Renal pelvis (tissue), 4 donors: ENCODE measurements around the gene ATAD1. TPM values are rescaled to one million over a fixed set of nuclear protein-coding genes. Genes with fewer than 3 reads are reported as not detected.
"Not testable (repeated sequence)": the region's sequence is repeated elsewhere in the genome, so short reads cannot be mapped to it uniquely, and the experiment has no call there.

Experiments used
- DNase-seq: peaks from one replicate; pipeline ENCODE4 v3.0.0-alpha.2; 2013
- polyA plus RNA-seq, 3 donors: library from polyadenylated mRNA; unstranded; fragments of 120-200 nt; gene quantifications; one replicate each; pipeline ENCODE4 v1.2.1, GENCODE V29; 2013; ENCODE audit not compliant: insufficient read length in 3 of 3

The ATAD1 gene
- polyA plus RNA-seq, 3 donors: 50.4 to 62.1 (median 52.0) TPM

DNA sequence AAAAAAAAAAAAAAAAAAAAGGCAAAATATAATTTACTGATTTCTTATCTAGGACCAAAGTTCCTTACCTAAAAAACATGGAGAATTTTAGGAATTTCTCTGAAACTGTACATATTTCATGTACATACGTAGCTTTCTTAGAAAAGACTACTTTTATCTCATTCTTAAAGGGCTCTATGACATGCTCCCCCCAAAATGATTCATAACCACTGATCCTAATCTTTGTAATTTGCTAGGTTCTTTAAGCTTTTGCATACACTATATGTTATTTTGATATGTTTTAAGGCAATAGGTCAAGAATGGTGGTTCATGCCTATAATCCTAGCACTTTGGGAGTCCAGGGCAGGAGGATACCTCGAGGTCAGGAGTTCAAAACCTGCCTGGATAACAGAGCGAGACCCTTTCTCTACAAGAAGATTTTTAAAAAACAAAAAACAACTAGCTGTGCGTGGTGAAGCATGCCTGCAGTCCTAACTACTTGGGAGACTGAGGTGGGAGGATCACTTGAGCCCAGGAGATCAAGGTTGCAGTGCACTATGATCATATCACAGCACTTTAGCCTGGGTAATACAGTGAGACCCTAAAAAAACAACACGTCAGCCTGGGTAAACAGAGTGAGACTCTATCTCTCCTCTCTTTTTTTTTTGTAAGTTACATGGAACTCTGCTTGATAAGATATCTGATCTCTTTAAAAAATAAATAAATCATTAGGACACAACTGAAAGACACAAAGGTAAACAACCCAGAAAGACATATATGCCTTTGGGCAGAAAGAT is 54.8 kb downstream of the ATAD1 start:
- DNase-seq: no peak

DNA sequence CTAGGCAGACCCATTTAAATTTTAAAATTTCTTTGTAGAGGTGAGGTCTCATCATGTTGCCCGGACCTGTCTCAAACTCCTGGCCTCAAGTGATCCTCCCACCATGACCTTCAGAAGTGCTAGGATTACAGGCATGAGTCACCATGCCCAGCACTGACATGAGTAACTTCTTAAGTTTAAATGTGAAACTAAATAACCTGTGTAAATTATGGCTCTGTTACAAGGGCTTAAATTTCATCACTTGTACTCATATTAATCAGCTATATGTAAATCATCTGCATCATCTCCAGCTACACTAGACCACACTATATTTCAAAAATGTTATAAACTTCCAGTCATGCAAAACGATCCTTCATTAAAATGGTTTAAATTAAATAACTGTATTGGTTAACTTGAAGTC is 56.1 kb downstream of the ATAD1 start:
- no peak for DNase-seq

DNA sequence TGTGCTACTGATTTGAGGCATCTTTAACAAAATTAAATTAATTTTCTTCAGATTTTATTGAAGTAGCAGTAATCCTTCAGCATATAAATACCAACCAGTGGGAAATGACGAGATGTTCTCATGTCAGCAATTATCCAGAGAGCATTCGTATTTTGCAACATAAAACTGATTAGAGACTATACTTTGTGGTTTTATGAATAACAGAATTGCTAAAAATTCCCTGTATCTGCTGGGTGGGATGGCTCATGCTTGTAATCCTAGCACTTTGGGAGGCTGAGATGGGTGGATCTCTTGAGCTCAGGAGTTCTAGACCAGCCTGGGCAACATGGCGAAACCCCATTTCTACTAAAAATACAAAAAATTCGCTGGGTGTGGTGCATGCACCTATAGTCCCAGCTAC is 56.9 kb downstream of the ATAD1 start:
- no peak for DNase-seq

DNA sequence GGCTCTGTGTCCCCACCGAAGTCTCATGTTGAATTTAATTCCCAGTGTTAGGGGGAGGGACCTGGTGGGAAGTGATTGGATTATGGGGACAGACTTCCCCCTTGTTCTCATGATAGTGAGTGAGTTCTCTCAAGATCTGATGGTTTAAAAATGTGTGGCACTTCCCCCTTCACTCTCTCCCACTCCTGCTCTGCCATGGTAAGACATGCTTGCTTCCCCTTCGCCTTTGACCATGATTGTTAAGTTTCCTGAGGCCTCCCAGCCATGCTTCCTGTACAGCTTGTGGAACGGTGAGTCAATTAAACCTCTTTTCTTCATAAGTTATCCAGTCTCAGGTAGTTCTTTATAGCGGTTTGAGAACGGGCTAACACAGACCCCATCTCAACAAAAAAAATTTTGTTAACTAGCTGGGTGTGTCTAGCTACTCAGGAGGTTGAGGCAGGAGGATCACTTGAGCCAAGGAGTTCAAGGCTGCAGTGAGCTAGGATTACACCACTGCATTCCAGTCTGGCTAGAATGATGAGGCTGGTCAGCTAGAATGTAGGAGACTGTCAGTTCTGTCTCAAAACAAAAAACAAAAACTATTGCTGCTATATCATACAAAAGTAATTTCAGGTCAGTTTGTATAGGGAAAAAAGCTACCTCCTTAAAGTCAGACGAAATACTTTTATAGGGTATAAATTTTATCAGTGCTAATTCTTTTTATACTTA is 57.7 kb downstream of the ATAD1 start:
- DNase-seq: no peak

DNA sequence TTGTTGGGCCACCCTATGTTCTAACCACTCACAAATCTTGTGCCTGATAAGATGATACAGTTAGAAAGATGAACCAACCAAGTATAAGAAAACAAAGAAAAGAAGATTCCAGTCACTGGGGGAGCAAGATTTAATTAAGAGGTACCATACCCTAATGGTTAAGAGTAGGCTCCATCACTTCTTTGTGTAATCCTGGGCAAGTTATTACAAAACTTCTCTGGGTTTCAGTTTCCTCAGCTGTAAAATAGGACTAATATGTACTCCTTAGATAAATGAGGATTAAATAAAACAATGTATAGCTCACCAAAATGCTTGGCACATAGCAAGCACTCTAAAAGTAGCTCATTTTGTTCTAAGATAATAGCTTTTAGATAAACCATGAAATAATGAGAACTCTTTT is 58.5 kb downstream of the ATAD1 start:
- no peak for DNase-seq

DNA sequence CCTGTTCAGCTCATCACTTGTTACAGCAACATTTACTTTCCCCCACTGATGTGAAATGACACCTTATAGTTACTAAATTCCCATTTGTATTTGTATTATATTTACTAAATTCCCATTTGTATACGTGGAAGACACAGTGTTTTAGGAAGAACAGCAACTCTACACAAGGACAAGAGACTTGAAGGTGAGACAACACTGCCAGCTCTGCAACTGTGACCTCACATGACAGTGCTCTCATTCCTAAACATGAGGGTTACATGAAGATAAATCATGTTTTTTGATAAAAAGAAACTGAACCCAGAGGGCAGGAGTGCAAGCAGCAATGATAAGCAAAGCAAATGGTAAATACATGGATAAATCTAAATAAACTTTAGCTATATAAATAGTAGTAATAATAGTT is 60.3 kb downstream of the ATAD1 start:
- no peak for DNase-seq

DNA sequence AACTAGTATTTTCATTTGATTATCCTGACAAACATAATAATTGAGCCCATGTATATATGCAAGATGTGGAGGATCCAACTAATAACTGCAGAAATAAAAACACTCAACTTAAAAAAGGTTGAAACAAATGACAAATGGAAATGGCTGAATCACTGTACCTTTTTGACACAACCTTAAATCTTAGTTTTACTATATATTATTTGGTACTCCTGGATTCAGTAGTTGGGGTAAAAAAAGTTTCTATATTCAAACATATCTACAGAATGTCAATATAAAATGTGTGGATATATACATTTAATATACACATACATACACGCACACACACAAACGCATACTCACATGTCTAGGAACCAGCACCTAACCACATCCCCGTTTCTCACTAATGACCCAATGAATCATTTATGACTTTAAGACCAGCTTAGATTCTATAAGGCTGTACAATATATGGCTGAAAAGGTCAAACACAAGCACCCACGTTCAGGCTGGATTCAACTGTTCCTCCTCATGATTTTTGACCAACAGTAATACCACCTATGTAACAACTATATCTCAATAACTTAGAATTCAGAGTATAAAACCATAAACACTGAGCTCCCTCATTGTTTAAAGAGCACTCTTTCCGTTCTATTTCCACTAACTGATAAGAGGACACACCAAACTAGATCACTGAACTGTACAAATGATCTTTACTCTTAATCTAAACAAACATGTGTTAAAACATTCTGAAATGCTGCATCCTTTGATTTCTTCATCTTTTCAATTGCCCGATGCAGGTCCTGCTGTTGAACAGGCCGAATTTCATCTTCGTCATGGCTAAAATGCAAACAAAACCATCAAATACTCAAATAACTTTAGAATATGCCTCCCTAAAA is 63.8 kb downstream of the ATAD1 start:
- no peak for DNase-seq

DNA sequence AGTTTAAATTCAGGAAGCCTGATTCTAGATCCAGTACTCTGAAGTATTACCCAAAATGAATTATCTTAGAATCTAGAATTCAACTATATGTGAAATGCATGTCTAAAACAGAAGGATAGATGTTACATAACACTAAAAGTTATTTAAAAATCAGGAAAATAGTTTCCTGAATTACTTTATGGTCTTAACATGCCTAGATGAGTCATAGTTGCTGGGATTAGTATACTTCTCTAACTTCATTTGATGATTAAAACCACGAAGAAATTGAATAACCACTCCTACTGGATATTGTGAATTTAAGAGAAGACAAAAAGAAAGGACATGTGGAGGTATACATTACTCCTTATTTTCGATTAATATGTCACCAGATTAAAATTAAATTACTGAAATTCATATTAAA is 65.5 kb downstream of the ATAD1 start:
- DNase-seq: no peak

DNA sequence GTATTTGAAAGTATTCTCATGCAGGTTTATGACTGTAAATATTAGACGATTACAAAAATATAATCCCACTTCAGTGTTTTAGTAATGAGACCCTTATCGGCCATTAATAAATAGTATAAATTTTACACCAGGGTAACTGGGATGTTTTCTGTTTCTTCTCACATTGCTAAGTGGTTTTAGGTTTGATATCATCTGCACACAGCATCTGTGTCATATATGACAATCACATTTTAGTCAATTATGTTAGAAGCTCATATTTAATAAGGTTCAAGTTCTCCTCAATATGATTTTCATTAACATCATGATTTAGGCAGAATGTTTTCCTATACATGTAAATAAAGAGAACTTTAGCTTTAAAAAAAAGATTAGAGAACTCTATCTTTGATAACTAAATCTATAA is 66.8 kb downstream of the ATAD1 start:
- DNase-seq: no peak

DNA sequence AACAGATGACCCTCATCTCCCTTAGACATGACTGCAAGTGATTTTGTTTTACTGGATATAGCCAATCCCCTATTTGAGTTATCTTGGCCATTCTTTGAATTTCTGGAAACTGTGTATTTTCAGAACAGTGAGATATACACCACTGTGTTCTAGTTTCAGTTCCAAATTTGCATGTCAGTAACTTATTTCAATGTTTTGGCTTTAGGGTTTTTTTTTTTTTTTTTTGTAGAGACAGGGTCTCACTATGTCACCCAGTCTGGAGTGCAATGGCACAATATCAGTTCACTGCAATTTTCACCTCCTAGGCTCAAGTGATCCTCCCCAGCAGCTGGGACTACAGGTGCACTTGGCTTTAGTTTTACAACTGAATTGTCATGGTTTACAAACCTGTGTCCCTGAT is 67.2 kb downstream of the ATAD1 start:
- DNase-seq: no peak

DNA sequence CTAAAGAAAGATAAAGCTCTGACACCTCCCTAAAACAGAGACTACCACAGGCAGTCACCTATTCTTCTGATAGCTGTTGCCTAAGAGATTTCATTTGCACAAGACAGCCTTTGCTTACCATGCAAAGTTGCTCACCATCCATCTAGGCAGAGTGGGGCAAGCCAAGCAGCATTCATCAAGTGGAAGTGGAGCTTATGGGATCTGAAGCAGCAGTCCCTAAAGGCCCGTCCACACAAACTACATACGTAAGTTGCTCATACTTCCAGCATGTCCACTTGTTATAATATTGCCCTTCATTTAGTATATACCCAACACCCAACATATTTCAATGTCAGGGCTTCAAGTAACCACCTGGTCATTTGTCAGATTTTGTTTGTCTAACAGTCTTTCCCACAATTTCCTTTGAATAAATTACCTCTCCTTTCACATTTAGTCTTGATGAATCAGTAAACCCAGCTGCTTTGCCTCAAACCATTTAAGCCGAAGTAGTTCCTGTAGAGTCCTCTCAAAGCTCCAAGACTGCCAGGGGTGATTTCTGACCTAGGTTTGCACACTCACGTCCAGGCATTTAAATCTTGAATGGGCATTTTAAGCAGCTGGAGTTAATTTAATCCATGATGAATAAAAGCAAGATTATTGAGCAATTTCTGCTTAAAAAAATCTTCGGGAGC is 67.9 kb downstream of the ATAD1 start:
- peak; percentile 41 for DNase-seq

DNA sequence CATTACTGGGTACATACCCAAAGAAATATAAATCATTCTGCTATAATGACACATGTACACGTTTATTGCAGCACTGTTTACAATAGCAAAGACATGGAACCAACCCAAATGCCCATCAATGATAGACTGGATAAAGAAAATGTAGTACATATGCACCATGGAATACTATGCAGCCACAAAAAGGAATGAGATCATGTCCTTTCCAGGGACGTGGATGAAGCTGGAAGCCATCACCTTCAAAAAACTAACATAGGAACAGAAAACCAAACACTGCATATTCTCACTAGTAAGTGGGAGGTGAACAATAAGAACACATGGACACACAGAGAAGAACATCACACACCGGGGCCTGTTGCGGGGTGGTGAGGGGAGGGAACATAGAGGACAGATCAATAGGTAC is 69.8 kb downstream of the ATAD1 start:
- not testable (repeated sequence) for DNase-seq

DNA sequence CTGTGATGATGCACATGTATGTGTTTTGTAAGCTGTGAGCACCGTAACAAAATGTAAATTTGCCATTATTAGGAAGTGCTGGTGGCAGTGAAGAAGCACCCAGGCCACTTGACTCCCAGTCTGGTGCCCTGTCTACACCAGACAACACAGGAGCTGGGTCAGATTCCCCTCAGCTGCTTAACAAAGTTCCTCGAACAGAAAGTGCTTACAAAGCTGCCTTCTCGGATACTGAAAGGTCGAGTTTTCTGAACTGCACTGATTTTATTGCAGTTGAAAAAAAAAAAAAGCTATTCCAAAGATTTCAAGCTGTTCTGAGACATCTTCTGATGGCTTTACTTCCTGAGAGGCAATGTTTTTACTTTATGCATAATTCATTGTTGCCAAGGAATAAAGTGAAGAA is 71.1 kb downstream of the ATAD1 start:
- no peak for DNase-seq

DNA sequence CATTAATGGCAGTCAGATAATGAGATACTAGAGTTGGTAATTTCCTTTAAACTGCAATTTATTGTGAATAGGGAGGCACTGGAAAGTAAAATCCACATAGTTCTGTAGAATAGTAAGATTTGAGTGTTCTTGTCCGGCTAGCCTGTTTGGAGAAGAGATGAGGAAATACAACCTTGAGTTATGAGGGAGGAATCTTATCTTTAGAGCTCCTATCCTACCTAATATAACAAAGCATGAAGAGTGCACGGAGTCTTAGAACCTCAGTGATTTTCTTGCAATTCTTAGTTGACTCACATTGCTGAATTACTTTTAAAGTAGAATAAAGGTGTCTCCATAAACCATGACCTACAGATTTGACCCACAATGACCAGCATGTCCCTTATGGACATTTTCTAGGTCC is 73.4 kb downstream of the ATAD1 start:
- DNase-seq: no peak

DNA sequence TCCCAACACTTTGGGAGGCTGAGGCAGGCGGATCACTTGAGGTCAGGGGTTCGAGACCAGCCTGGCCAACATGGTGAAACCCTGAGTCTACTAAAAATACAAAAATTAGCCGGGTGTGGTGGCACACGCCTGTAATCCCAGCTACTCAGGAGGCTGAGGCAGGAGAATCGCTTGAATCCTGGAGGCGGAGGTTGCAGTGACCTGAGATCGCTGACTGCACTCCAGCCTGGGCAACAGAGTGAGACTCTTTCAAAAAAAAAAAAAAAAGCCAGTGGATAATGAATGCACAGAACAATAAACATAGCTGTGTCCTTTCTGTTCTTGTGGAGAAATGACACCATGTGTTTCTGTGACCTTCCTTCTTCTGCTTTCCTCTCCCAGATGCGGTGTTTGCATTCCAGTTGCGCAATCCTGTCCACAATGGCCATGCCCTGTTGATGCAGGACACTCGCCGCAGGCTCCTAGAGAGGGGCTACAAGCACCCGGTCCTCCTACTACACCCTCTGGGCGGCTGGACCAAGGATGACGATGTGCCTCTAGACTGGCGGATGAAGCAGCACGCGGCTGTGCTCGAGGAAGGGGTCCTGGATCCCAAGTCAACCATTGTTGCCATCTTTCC is 74.9 kb downstream of the ATAD1 start:
- not testable (repeated sequence) for DNase-seq

DNA sequence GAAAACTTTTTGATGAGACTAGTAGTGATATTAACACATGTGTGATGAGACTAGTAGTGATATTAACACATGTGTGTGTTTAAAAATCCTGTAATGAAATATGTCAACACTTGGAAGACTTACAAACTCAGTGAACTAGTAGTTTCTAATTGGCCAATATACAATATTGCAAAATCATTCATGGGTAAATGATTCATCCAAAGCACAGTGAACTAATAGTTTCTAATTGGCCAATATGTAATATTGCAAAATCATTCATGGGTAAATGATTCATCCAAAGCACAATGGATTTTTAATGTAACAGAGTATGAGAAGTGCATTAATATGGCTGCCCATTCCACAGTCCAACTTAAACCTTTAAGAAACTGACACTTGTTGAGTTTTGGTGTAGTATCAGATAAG is 77.8 kb downstream of the ATAD1 start:
- DNase-seq: no peak

DNA sequence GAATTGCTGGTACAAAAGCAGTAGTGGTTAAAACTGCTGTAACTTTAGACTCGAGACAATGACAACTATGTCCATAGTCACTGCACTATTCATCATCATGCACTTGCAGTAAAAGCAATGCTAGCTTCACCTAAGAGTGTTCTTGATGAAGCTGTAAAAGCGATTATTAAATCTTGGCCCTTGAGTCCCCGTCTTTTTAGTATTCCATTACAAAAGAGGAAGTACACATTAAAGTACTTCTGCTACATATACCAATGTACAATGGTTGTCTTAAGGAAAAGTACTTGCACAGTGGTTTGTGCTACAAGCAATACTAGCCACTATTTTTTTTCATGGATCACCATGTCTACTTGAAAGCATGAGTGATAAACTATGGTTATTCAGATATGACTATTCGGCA is 78.3 kb downstream of the ATAD1 start:
- DNase-seq: no peak

DNA sequence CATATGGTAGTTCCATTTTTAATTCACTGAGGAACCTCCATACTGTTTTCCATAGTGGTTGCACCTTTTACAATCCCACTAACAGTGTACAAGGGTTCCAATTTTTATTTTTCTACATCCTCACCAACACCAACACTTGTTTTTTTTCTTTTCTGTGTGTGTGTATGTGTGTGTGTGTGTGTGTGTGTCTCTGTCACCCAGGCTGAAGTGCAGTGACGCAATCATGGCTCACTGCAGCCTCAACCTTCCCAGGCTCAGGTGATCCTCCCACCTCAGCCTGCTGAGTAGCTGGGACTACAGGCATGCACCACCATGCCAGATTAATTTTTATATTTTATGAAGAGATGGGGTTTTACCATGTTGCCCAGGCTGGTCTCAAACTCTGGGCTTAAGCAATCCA is 79.8 kb downstream of the ATAD1 start:
- not testable (repeated sequence) for DNase-seq

DNA sequence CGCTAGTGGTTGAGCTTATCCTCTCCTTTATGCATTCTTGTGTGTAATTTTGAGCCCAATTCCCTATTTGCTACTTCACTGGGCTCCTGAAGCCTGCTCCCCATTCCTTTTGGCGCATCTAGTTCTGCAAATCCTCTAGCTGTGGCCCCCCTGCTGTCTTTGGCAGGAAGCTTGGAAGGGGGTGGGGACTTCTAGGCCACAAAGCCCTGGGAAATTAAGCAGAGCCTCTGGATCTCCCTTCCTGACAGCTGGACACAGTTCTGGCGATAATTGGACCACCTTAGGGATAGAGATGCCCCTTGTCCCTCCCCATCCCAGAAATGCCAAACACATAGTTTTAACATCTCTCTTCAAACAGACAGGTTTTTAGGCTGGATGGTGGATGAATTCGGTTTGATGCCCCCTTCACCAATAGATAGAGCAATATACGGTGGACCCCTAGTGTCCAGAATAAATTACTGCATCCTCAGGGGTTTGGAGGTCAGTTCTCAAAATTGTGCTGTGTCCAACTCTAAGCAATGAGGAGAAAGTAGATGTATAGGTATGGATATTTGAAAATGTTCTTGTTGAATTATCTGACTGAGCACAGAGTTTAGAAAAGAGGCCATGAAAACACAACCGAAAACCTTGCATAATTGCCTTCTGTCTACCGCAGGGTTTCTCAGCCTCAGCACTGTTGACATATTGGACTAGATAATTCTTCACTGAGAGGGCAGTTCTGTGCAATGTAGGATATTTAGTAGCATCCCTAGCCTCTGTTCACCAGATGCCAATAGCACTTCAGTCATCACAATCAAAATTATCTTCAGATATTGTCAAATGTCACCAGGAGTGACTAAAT is 82.8 kb downstream of the ATAD1 start:
- peak; percentile 50 for DNase-seq

DNA sequence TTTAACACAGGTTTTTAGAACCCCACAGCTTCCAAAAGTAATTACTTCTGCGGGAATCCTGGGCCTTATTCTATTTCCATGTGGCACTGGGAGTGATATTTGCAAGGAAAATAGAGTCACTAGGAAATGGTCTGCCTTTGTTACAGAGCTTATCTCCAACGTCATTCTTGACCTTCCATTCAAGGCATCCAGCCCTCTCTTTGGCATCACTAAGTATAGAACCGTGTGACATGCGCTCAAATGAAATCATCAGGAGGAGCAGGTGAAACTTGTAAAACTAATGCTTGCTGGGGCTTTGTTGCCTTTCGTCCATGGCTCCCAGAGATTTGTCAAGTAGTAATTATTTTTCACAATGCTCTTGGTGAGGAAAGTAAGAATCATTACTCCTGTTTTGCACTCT is 84.9 kb downstream of the ATAD1 start:
- DNase-seq: no peak

DNA sequence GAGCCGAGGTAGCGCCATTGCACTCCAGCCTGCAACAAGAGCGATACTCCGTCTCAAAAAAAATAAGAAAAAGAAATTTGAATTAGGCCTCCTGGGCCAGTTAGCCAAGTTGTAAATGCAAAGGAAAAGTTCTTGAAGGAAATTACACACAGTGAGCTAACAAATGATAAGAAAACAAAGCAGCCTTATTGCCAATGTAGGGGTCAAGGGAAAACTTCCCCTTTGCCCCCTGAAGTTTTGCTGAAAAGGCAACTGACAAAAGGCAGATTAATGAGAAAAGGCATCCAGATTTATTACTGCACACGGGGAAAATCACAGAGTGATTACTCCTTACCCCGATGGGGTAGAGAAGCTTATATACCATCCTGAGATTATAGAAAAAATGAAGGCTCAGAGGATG is 88.1 kb downstream of the ATAD1 start:
- no peak for DNase-seq
